H9 (cell line): ENCODE results near the gene ERVH48-1. TPM values are rescaled to one million over a fixed set of nuclear protein-coding genes. Genes with fewer than 3 reads are reported as not detected.

Experiments used
- DNase-seq: peaks from one replicate; pipeline ENCODE4 v3.0.0-alpha.2; 2017
- H2AFZ ChIP-seq: one replicate; pipeline ENCODE4 v1.6.1; 2013; ENCODE audit warnings: mild to moderate bottlenecking, low read length, control low read depth, moderate library complexity
- H2AK5ac ChIP-seq: 2 replicates; pipeline ENCODE4 v1.6.1; 2013; ENCODE audit warnings: low read length, control low read depth, mixed read lengths; ENCODE audit not compliant: insufficient read length
- H2BK120ac ChIP-seq: one replicate; pipeline ENCODE4 v1.6.1; 2013; ENCODE audit warnings: low read depth, mild to moderate bottlenecking, low read length, control low read depth, inconsistent platforms; ENCODE audit not compliant: poor library complexity, severe bottlenecking
- H2BK12ac ChIP-seq: 2 replicates; pipeline ENCODE4 v1.6.1; 2013; ENCODE audit warnings: low read length, control low read depth, mixed read lengths, low read depth; ENCODE audit not compliant: insufficient read length
- H2BK15ac ChIP-seq: 2 replicates; pipeline ENCODE4 v1.6.1; 2013; ENCODE audit warnings: low read depth, low read length, control low read depth
- H2BK20ac ChIP-seq: one replicate; pipeline ENCODE4 v1.6.1; 2013; ENCODE audit warnings: low read depth, mild to moderate bottlenecking, low read length, control low read depth, inconsistent platforms; ENCODE audit not compliant: poor library complexity, severe bottlenecking
- H2BK5ac ChIP-seq: 2 replicates; pipeline ENCODE4 v1.6.1; 2013; ENCODE audit warnings: low read length, control low read depth, mixed read lengths; ENCODE audit not compliant: insufficient read length
- H3K14ac ChIP-seq: 2 replicates; pipeline ENCODE4 v1.6.1; 2013; ENCODE audit warnings: low read length, control low read depth; ENCODE audit not compliant: insufficient read depth
- H3K18ac ChIP-seq: 2 replicates; pipeline ENCODE4 v1.6.1; 2013; ENCODE audit warnings: low read depth, mild to moderate bottlenecking, mixed read lengths, low read length, control low read depth; ENCODE audit not compliant: insufficient read length
- H3K23ac ChIP-seq: 2 replicates; pipeline ENCODE4 v1.6.1; 2013; ENCODE audit warnings: low read length, control low read depth, mixed read lengths, low read depth; ENCODE audit not compliant: insufficient read length
- H3K23me2 ChIP-seq: 2 replicates; pipeline ENCODE4 v1.6.1; 2013; ENCODE audit warnings: low read depth, mild to moderate bottlenecking, mixed read lengths, low read length, control low read depth; ENCODE audit not compliant: insufficient read length, poor library complexity, severe bottlenecking
- H3K27ac ChIP-seq: 2 replicates; pipeline ENCODE4 v1.5.1; 2013; ENCODE audit warnings: low read length, control low read depth, mixed read lengths, low read depth; ENCODE audit not compliant: insufficient read length
- H3K27me3 ChIP-seq: 2 replicates; pipeline ENCODE4 v1.6.1; 2013; ENCODE audit warnings: low read length, control low read depth, inconsistent platforms; ENCODE audit not compliant: insufficient read depth
- H3K4ac ChIP-seq: 2 replicates; pipeline ENCODE4 v1.6.1; 2013; ENCODE audit warnings: low read depth, mild to moderate bottlenecking, control low read depth, inconsistent platforms, low read length, moderate library complexity
- H3K4me1 ChIP-seq: 2 replicates; pipeline ENCODE4 v1.6.1; 2013; ENCODE audit warnings: low read length, control low read depth, inconsistent platforms; ENCODE audit not compliant: insufficient read depth
- H3K4me2 ChIP-seq: 2 replicates; pipeline ENCODE4 v1.6.1; 2013; ENCODE audit warnings: low read length, control low read depth, mixed read lengths; ENCODE audit not compliant: insufficient read length, insufficient read depth
- H3K56ac ChIP-seq: 2 replicates; pipeline ENCODE4 v1.6.1; 2013; ENCODE audit warnings: low read depth, mild to moderate bottlenecking, mixed read lengths, low read length, control low read depth; ENCODE audit not compliant: insufficient read length
- H3K79me1 ChIP-seq: 2 replicates; pipeline ENCODE4 v1.6.1; 2013; ENCODE audit warnings: low read depth, mild to moderate bottlenecking, moderate library complexity, low read length, control low read depth, inconsistent platforms; ENCODE audit not compliant: insufficient read depth, poor library complexity, severe bottlenecking
- H3K79me2 ChIP-seq: 2 replicates; pipeline ENCODE4 v1.6.1; 2013; ENCODE audit warnings: low read length, control low read depth, inconsistent platforms; ENCODE audit not compliant: insufficient read depth
- H3K9ac ChIP-seq: 2 replicates; pipeline ENCODE4 v1.6.1; 2013; ENCODE audit warnings: low read length, control low read depth, mixed read lengths; ENCODE audit not compliant: insufficient read length; ENCODE audit errors: extremely low read depth
- H3K9me3 ChIP-seq: one replicate; pipeline ENCODE4 v1.6.1; 2013; ENCODE audit warnings: low read depth, low read length, inconsistent platforms; ENCODE audit not compliant: control insufficient read depth
- H3T11ph ChIP-seq: one replicate; pipeline ENCODE4 v1.6.1; 2013; ENCODE audit warnings: mild to moderate bottlenecking, low read length, control low read depth, inconsistent platforms
- H4K20me1 ChIP-seq: one replicate; pipeline ENCODE4 v1.6.1; 2013; ENCODE audit not compliant: control insufficient read depth, insufficient read length, insufficient read depth
- H4K5ac ChIP-seq: 2 replicates; pipeline ENCODE4 v1.6.1; 2013; ENCODE audit warnings: low read depth, mild to moderate bottlenecking, mixed read lengths, low read length, control low read depth; ENCODE audit not compliant: insufficient read length
- H4K8ac ChIP-seq: replicated peaks from 2 replicates; pipeline ENCODE4 v1.6.1; 2013; ENCODE audit warnings: low read length, control low read depth, mixed read lengths, low read depth; ENCODE audit not compliant: insufficient read length
- H4K91ac ChIP-seq: 2 replicates; pipeline ENCODE4 v1.6.1; 2013; ENCODE audit warnings: low read depth, mild to moderate bottlenecking, moderate library complexity, mixed read lengths, low read length, control low read depth; ENCODE audit not compliant: insufficient read length
- H3K27ac Mint-ChIP-seq, 3 experiments: 2 replicates in 2 of 3; 3 replicates in 1 of 3; pipeline ENCODE4 v1.8.0; 2020 to 2021; ENCODE audit warnings: mixed read lengths in 3 of 3, mild to moderate bottlenecking in 1 of 3, moderate library complexity in 1 of 3
- H3K27me3 Mint-ChIP-seq: 2 replicates; pipeline ENCODE4 v1.8.0; 2021; ENCODE audit warnings: low read depth, mild to moderate bottlenecking, moderate library complexity, mixed read lengths
- H3K36me3 Mint-ChIP-seq, 3 experiments: 2 replicates in 2 of 3; 3 replicates in 1 of 3; pipeline ENCODE4 v1.8.0; 2020 to 2021; ENCODE audit warnings: low read depth in 3 of 3, mixed read lengths in 3 of 3; ENCODE audit not compliant: insufficient read depth in 1 of 3
- H3K4me1 Mint-ChIP-seq, 2 experiments: 2 replicates each; pipeline ENCODE4 v1.8.0; 2020; ENCODE audit warnings: mixed read lengths in 2 of 2
- H3K4me3 Mint-ChIP-seq, 2 experiments: 2 replicates in 1 of 2; 3 replicates in 1 of 2; pipeline ENCODE4 v1.8.0; 2020 to 2021; ENCODE audit warnings: mild to moderate bottlenecking in 2 of 2, mixed read lengths in 2 of 2, moderate library complexity in 1 of 2
- H3K9me3 Mint-ChIP-seq, 2 experiments: 2 replicates in 1 of 2; 3 replicates in 1 of 2; pipeline ENCODE4 v1.8.0; 2020; ENCODE audit warnings: mild to moderate bottlenecking in 2 of 2, mixed read lengths in 2 of 2, moderate library complexity in 1 of 2
- CTCF ChIP-seq: fragments of 200-600 bp; sonication (generic); conservative IDR thresholded peaks from 3 replicates; pipeline ENCODE4 v1.8.0; 2021; ENCODE audit warnings: antibody characterized with exemption, mild to moderate bottlenecking
- WGBS: extraction: QIAGEN DNeasy Blood & Tissue Kit; methylation state at CpG from one replicate; pipeline ENCODE4 v1.1.7; 2013; ENCODE audit warnings: missing lambda C conversion rate, low lambda C conversion rate, mixed read lengths; ENCODE audit not compliant: insufficient read length; ENCODE audit errors: extremely low coverage; 5-methylcytosine and 5-hydroxymethylcytosine counted together
- total RNA-seq: library from RNA; stranded (reverse); gene quantifications from 2 replicates; pipeline ENCODE4 v1.2.1, GENCODE V29; 2021

The ERVH48-1 gene
- total RNA-seq, 1 experiment from 2014 or later: 234 TPM

- H2BK120ac ChIP-seq: no peak overlapping the region
- no peaks in the 10 kb centered on the region for H3K27me3 ChIP-seq
- no peak overlapping the region for H3K18ac ChIP-seq
- H4K8ac ChIP-seq: no peak overlapping the region
- Mint-ChIP-seq H3K4me1 (peaks cover 4 to 7% of the 10 kb centered on the region in 2 experiments; a peak in 3 of 4 replicates), H3K4me3 (no peak overlapping the region), H3K36me3 (peaks cover 0 to 10% (median 6%) of the 10 kb centered on the region in 3 experiments; a peak in 4 of 7 replicates), H3K27ac (no peak overlapping the region), H3K27me3 (no peaks in the 10 kb centered on the region), H3K9me3 (no peaks in the 10 kb centered on the region)
- H3K27ac ChIP-seq: no peak overlapping the region
- no peak overlapping the region for H3K14ac ChIP-seq
- no peaks in the 10 kb centered on the region; the same call in 1 of the 2 replicates for H3K4me1 ChIP-seq
- no peak overlapping the region for H3K56ac ChIP-seq
- no peak overlapping the region for H2AK5ac ChIP-seq
- no peak for TF ChIP-seq CTCF
- no peaks in the 10 kb centered on the region for H3K9me3 ChIP-seq
- DNase-seq: no peak
- no peaks in the 10 kb centered on the region for H4K20me1 ChIP-seq
- H2BK12ac ChIP-seq: no peak overlapping the region
- no peaks in the 10 kb centered on the region for H3K79me2 ChIP-seq
- H2BK5ac ChIP-seq: no peak overlapping the region
- no peak overlapping the region for H3K23ac ChIP-seq
- H3T11ph ChIP-seq: no peak overlapping the region
- H3K4ac ChIP-seq: no peak overlapping the region
- H3K4me2 ChIP-seq: no peak overlapping the region
- H3K9ac ChIP-seq: no peak overlapping the region
- H3K79me1 ChIP-seq: no peaks in the 10 kb centered on the region
- no peak overlapping the region for H2AFZ ChIP-seq
- no peaks in the 10 kb centered on the region for H3K23me2 ChIP-seq
- H2BK15ac ChIP-seq: no peak overlapping the region
- no CpG with 5 or more reads among the region's 5 CpGs for WGBS
- no peak overlapping the region for H2BK20ac ChIP-seq
- H4K5ac ChIP-seq: no peak overlapping the region
- H4K91ac ChIP-seq: no peak overlapping the region
Measured at GRCh38 chr21:42887326-42887725, 38.1 kb downstream of the ERVH48-1 start.
